VCaP (cell line): ENCODE results near the gene ARAF.
A peak's percentile ranks its signal among the peaks of the same experiment; 100 is the strongest.

ENCODE experiments used
- H3K27ac ChIP-seq: fragments of 450-650 bp; 2 replicates; pipeline ENCODE4 v1.5.1; 2017
- TF ChIP-seq, protein P1 (sequence below): fragments of 450-650 bp; conservative IDR thresholded peaks from 2 replicates; pipeline ENCODE4 v1.5.1; 2017; ENCODE audit warnings: mild to moderate bottlenecking, moderate library complexity

Gene ARAF

DNA sequence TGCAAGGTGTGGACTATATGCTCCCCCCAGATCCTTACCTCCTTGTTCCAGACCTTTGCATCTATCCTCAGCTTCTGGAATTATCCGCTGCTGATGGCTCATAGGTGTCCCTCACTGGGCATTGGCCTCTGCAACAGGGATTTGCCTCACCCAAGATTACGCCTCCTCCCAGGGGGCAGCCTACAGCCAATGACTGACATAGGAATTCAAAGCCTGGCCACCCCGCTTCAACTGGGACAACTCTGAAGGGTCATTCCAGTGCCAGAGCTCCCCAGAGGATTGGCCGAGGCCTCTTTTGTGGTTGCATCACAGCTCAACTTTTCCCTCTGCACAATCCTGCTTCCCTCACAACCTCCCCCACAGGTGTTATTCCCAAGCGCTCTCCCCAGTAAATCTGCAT, 53.6 kb downstream of the ARAF start:
- TF ChIP-seq, protein P1, sequence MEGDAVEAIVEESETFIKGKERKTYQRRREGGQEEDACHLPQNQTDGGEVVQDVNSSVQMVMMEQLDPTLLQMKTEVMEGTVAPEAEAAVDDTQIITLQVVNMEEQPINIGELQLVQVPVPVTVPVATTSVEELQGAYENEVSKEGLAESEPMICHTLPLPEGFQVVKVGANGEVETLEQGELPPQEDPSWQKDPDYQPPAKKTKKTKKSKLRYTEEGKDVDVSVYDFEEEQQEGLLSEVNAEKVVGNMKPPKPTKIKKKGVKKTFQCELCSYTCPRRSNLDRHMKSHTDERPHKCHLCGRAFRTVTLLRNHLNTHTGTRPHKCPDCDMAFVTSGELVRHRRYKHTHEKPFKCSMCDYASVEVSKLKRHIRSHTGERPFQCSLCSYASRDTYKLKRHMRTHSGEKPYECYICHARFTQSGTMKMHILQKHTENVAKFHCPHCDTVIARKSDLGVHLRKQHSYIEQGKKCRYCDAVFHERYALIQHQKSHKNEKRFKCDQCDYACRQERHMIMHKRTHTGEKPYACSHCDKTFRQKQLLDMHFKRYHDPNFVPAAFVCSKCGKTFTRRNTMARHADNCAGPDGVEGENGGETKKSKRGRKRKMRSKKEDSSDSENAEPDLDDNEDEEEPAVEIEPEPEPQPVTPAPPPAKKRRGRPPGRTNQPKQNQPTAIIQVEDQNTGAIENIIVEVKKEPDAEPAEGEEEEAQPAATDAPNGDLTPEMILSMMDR = no peak
- no peak overlapping the region for H3K27ac ChIP-seq

DNA sequence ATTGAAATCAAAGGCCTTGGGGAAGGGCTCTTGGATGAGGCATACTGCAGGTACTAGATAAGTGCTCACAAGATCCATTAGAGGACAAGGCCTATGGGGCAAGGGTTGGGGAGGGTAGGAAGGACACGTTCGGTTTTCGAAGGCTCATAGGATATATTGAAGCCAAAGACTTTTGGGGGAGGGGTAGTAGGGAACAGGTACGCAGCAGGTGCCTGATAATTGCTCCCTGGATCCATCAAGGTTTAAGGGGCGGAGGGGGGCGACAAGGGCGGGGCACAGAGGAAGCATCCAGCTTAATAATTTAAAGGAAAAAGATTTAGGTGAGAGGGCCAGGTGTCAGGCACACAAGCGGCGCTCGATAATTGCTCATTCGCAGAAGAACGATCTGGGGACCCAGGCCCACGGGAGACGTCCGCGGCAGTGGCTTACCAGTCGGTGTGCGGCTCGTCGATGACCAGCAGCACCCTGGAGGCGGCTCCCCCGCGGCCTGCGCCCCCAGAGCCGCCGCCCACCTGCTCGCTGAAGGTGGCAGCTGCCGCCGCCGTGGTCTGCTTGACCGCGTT, 58.0 kb downstream of the ARAF start:
- TF ChIP-seq, protein P1 = no peak
- peak overlapping the region; percentile 38; the same call in 1 of the 2 replicates for H3K27ac ChIP-seq

DNA sequence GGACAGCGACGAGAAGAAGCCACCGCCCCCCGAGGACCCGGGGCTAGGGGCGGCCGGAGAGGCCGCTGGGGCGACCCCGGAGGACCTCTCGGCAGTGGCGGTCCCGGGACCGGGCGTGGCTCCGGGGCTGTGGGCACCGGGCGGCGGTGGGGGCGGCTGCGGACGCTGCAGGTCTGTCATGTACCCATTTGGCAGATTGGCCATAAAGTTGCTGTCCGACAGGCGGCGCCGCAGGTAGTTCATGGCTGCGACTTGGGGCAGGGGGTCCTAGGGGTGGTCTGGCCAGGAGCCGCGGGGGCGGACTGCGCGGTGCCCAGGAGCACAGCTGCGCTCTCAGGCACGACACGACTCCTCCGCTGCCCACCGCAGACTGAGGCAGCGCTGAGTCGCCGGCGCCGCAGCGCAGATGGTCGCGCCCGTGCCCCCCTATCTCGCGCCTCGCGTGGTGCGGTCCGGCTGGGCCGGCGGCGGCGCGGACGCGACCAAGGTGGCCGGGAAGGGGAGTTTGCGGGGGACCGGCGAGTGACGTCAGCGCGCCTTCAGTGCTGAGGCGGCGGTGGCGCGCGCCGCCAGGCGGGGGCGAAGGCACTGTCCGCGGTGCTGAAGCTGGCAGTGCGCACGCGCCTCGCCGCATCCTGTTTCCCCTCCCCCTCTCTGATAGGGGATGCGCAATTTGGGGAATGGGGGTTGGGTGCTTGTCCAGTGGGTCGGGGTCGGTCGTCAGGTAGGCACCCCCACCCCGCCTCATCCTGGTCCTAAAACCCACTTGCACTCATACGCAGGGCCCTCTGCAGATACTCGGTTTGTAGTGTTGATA, 58.7 kb downstream of the ARAF start, which contains the start of gene SYN1:
Gene SYN1 (minus strand): TSS at position 372 of the 817 bp plus-strand sequence. CDS start 129 bp downstream, at position 243.
- peak within 1 kb of the TSS; percentile 38; the same call in 1 of the 2 replicates for H3K27ac ChIP-seq
- TF ChIP-seq, protein P1 = peak; percentile 53

DNA sequence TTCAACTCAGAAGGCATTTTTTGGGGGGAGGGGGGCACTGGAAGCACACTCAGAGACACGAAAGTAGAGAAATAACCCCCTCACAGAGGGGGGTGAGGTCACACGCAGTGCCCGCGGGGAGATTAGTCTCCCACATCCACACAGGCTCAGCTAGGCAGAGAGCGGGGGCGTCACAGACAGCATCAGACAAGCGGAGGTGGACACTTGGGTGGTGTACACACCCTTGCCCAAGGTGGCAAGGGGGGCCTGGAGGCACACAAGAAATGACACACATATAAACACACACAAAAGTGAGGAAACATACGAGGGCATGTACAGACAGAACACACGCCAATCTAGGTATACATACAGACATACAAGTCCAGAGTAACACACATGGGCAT, 59.3 kb downstream of the ARAF start:
- H3K27ac ChIP-seq = no peak overlapping the region
- TF ChIP-seq, protein P1 = no peak
